Esophagus squamous epithelium (tissue), 5 donors: Measurements from ENCODE around the gene CCDC40. TPM values are rescaled to one million over a fixed set of nuclear protein-coding genes. Genes with fewer than 3 reads are reported as not detected.

Source experiments
- DNase-seq: peaks from one replicate; lab custom pipeline; 2025; lab: John Stamatoyannopoulos, UW
- H3K27ac ChIP-seq, 4 donors: fragments of 200-600 bp; sonication (generic); one replicate each; pipeline ENCODE4 v1.5.1; 2016 to 2019; ENCODE audit warnings: mild to moderate bottlenecking in 1 of 4
- H3K27me3 ChIP-seq, 4 donors: fragments of 200-600 bp; sonication (generic); 1 replicate in 3 of 4; 2 replicates in 1 of 4; pipeline versions ENCODE4 v1.5.1 to v1.6.0; 2017 to 2021; ENCODE audit warnings: antibody characterized with exemption in 1 of 4
- H3K36me3 ChIP-seq, 3 donors: fragments of 200-600 bp; sonication (generic); one replicate each; pipeline ENCODE4 v1.5.1; 2016 to 2019
- H3K4me1 ChIP-seq, 3 donors: fragments of 200-600 bp; sonication (generic); one replicate each; pipeline ENCODE4 v1.5.1; 2017 to 2019
- H3K4me3 ChIP-seq, 4 donors: fragments of 200-600 bp; sonication (generic); 1 replicate in 3 of 4; 2 replicates in 1 of 4; pipeline ENCODE4 v1.5.1; 2016 to 2019; ENCODE audit warnings: mild to moderate bottlenecking in 2 of 4, moderate library complexity in 1 of 4
- H3K9me3 ChIP-seq, 3 donors: fragments of 200-600 bp; sonication (generic); one replicate each; pipeline ENCODE4 v1.5.1; 2016 to 2019
- CTCF ChIP-seq, 6 experiments: fragments of 450-650 bp in 4 of 6; fragments of 200-600 bp in 2 of 6; sonication (generic) in 2 of 6; IDR thresholded peaks; one replicate each; pipeline ENCODE4 v1.5.1; 2016 to 2019; ENCODE audit warnings: antibody characterized with exemption in 6 of 6, mild to moderate bottlenecking in 4 of 6, moderate library complexity in 4 of 6
- POLR2A ChIP-seq, 4 donors: fragments of 450-650 bp; IDR thresholded peaks; one replicate each; pipeline ENCODE4 v1.6.1; 2017; ENCODE audit warnings: antibody characterized with exemption in 4 of 4, mild to moderate bottlenecking in 4 of 4, moderate library complexity in 3 of 4
- WGBS, 2 donors: methylation state at CpG; one replicate each; pipeline ENCODE4 v1.1.5; 2018; 5-methylcytosine and 5-hydroxymethylcytosine counted together
- intact Hi-C: fragments of 100-400 bp; cut with DNase I; formaldehyde crosslinking; loops from one replicate; pipeline ENCODE4 v1.15.0; 2022
- total RNA-seq, 4 donors: library from RNA; depleted of rRNA; stranded (reverse); fragments of >200 nt; gene quantifications; one replicate each; pipeline ENCODE4 v1.1.0, GENCODE V29; 2016
- donor health status: DM: yes; HTN: yes; CAD: no.

The CCDC40 gene
- total RNA-seq, 4 donors from 2014 or later: 0.32 to 3.9 (median 2.1) TPM

GRCh38 chr17:80114758-80115157 lies 78.3 kb downstream of the CCDC40 start:
- intact Hi-C loops: no loop called here
- Histone ChIP-seq H3K27me3 (no peaks in the 10 kb centered on the region), H3K4me1 (peaks cover 0 to 5% (median 0%) of the 10 kb centered on the region in 3 donors), H3K36me3 (peaks cover 0 to 34% (median 0%) of the 10 kb centered on the region in 3 donors), H3K4me3 (no peak overlapping the region), H3K9me3 (no peaks in the 10 kb centered on the region), H3K27ac (no peak overlapping the region)
- WGBS, 2 donors: 69 to 87% methylated on average over 7 of the region's 7 CpGs
- DNase-seq: no peak
- TF ChIP-seq CTCF (IDR thresholded peaks at IDR 0.05) (no peak), POLR2A (IDR thresholded peaks at IDR 0.05) (no peak)

- Histone ChIP-seq H3K36me3 (peaks cover 0 to 35% (median 0%) of the 10 kb centered on the region in 3 donors), H3K27me3 (no peaks in the 10 kb centered on the region), H3K4me3 (no peak overlapping the region), H3K9me3 (no peaks in the 10 kb centered on the region), H3K4me1 (peaks cover 0 to under 1% (median 0%) of the 10 kb centered on the region in 3 donors), H3K27ac (no peak overlapping the region)
- DNase-seq: no peak
- WGBS, 2 donors: 84 to 90% methylated on average over 8 of the region's 8 CpGs
- intact Hi-C loops: no loop called here
- TF ChIP-seq CTCF (IDR thresholded peaks at IDR 0.05): no peak
- TF ChIP-seq POLR2A (IDR thresholded peaks at IDR 0.05): no peak
Measured at GRCh38 chr17:80115159-80115558, 78.7 kb downstream of the CCDC40 start.

- H3K4me1 ChIP-seq: no peaks in the 10 kb centered on the region
- intact Hi-C loops: no loop called here
- no peak overlapping the region for H3K4me3 ChIP-seq
- no peak overlapping the region for H3K27ac ChIP-seq
- H3K27me3 ChIP-seq: no peaks in the 10 kb centered on the region
- H3K36me3 ChIP-seq: peaks cover 0 to 35% (median 0%) of the 10 kb centered on the region in 3 donors
- WGBS, 2 donors: 73 to 80% methylated on average over 11 to 16 of the region's 16 CpGs
- DNase-seq: no peak
- TF ChIP-seq CTCF (IDR thresholded peaks at IDR 0.05): no peak
- TF ChIP-seq POLR2A (IDR thresholded peaks at IDR 0.05): no peak
- no peaks in the 10 kb centered on the region for H3K9me3 ChIP-seq
Measured at GRCh38 chr17:80116276-80116920, 80.0 kb downstream of the CCDC40 start.

- H3K4me1 ChIP-seq: no peaks in the 10 kb centered on the region
- no peak overlapping the region for H3K4me3 ChIP-seq
- no peaks in the 10 kb centered on the region for H3K9me3 ChIP-seq
- H3K36me3 ChIP-seq: peaks cover 0 to 32% (median 0%) of the 10 kb centered on the region in 3 donors
- H3K27me3 ChIP-seq: no peaks in the 10 kb centered on the region
- H3K27ac ChIP-seq: no peak overlapping the region
- WGBS, 2 donors: 85 to 94% methylated on average over 3 to 4 of the region's 13 CpGs
- no peak for DNase-seq
- TF ChIP-seq POLR2A (IDR thresholded peaks at IDR 0.05) (no peak), CTCF (IDR thresholded peaks at IDR 0.05) (no peak)
- intact Hi-C loops: no loop called here
Measured at GRCh38 chr17:80116921-80117380, 80.5 kb downstream of the CCDC40 start.

- intact Hi-C loops: no loop called here
- DNase-seq: no peak
- Histone ChIP-seq H3K4me1 (no peaks in the 10 kb centered on the region), H3K27ac (no peak overlapping the region), H3K27me3 (no peaks in the 10 kb centered on the region), H3K9me3 (no peaks in the 10 kb centered on the region), H3K4me3 (no peak overlapping the region), H3K36me3 (peaks cover 0 to 25% (median 0%) of the 10 kb centered on the region in 3 donors)
- WGBS, 2 donors: no CpG with 5 or more reads among the region's 31 CpGs
- TF ChIP-seq POLR2A (IDR thresholded peaks at IDR 0.05) (no peak), CTCF (IDR thresholded peaks at IDR 0.05) (no peak)
Measured at GRCh38 chr17:80117491-80118401, 81.3 kb downstream of the CCDC40 start.
